CD8-positive, alpha-beta memory T cell (primary cell): Measurements from ENCODE around the gene AMIGO2. TPM values are rescaled to one million over a fixed set of nuclear protein-coding genes. Genes with fewer than 3 reads are reported as not detected.
"Not testable (repeated sequence)": the region's sequence is repeated elsewhere in the genome, so short reads cannot be mapped to it uniquely, and the experiment has no call there.

Experiments used
- CTCF ChIA-PET: fragments of 350-600 bp; sonication (Branson Sonifier 250); formaldehyde crosslinking; loops from one replicate; lab custom pipeline; 2021; ENCODE audit warnings: antibody characterized with exemption; lab: Charles Lee
- POLR2A ChIA-PET: fragments of 350-600 bp; sonication (Branson Sonifier 250); formaldehyde crosslinking; loops from one replicate; lab custom pipeline; 2021; ENCODE audit warnings: antibody characterized with exemption; lab: Charles Lee
- DNase-seq, 5 donors: peaks; one replicate each; pipeline versions ENCODE4 v3.0.0 to v3.0.0-alpha.2; 2020 to 2022; ENCODE audit warnings: mixed read lengths in 1 of 5
- H3K27ac ChIP-seq: one replicate; pipeline ENCODE4 v1.7.0; 2013; ENCODE audit warnings: low read depth, mild to moderate bottlenecking, low read length, moderate library complexity
- H3K27me3 ChIP-seq: 2 replicates; pipeline ENCODE4 v1.7.0; 2013; ENCODE audit warnings: low read length, mild to moderate bottlenecking; ENCODE audit not compliant: insufficient read depth, poor library complexity, severe bottlenecking
- H3K36me3 ChIP-seq: 2 replicates; pipeline ENCODE4 v1.7.0; 2013; ENCODE audit warnings: mild to moderate bottlenecking, low read length, moderate library complexity; ENCODE audit not compliant: insufficient read depth
- H3K4me1 ChIP-seq: 2 replicates; pipeline ENCODE4 v1.7.0; 2013; ENCODE audit warnings: mild to moderate bottlenecking, low read length, moderate library complexity; ENCODE audit not compliant: insufficient read depth
- H3K4me3 ChIP-seq: 2 replicates; pipeline ENCODE4 v1.7.0; 2013; ENCODE audit warnings: mild to moderate bottlenecking, low read length
- H3K9me3 ChIP-seq: 2 replicates; pipeline ENCODE4 v1.7.0; 2013; ENCODE audit warnings: mild to moderate bottlenecking, low read length
- H3K27ac Mint-ChIP-seq, 8 donors: one replicate each; pipeline ENCODE4 v1.8.0; 2020 to 2021; ENCODE audit warnings: mixed read lengths in 8 of 8, mild to moderate bottlenecking in 6 of 8, inconsistent platforms in 3 of 8, moderate library complexity in 3 of 8
- H3K27me3 Mint-ChIP-seq, 2 donors: one replicate each; pipeline ENCODE4 v1.8.0; 2020 to 2021; ENCODE audit warnings: mixed read lengths in 2 of 2, mild to moderate bottlenecking in 1 of 2, moderate library complexity in 1 of 2
- H3K36me3 Mint-ChIP-seq, 3 donors: one replicate each; pipeline ENCODE4 v1.8.0; 2020 to 2021; ENCODE audit warnings: mixed read lengths in 3 of 3, inconsistent platforms in 1 of 3, mild to moderate bottlenecking in 1 of 3
- H3K4me1 Mint-ChIP-seq, 3 donors: one replicate each; pipeline ENCODE4 v1.8.0; 2020 to 2021; ENCODE audit warnings: mixed read lengths in 3 of 3, inconsistent platforms in 1 of 3, mild to moderate bottlenecking in 1 of 3
- H3K4me3 Mint-ChIP-seq, 7 donors: one replicate each; pipeline ENCODE4 v1.8.0; 2020 to 2021; ENCODE audit warnings: mixed read lengths in 7 of 7, mild to moderate bottlenecking in 6 of 7, moderate library complexity in 4 of 7, inconsistent platforms in 2 of 7
- H3K9me3 Mint-ChIP-seq, 5 donors: one replicate each; pipeline ENCODE4 v1.8.0; 2020 to 2022; ENCODE audit warnings: mixed read lengths in 5 of 5, mild to moderate bottlenecking in 3 of 5, moderate library complexity in 2 of 5, inconsistent platforms in 1 of 5
- polyA plus RNA-seq: library from polyadenylated mRNA; unstranded; fragments of 300-500 nt; fragmentation: Illumina TruSeq; gene quantifications from one replicate; pipeline ENCODE4 v1.2.3, GENCODE V29; 2021
- total RNA-seq, 2 experiments: library from RNA; stranded (reverse); gene quantifications; one replicate each; pipeline ENCODE4 v1.2.3, GENCODE V29; 2021

Gene AMIGO2
- total and polyA plus RNA-seq, 3 experiments from 2014 or later, result 16.2 to 23.7 (median 16.6) TPM

DNA sequence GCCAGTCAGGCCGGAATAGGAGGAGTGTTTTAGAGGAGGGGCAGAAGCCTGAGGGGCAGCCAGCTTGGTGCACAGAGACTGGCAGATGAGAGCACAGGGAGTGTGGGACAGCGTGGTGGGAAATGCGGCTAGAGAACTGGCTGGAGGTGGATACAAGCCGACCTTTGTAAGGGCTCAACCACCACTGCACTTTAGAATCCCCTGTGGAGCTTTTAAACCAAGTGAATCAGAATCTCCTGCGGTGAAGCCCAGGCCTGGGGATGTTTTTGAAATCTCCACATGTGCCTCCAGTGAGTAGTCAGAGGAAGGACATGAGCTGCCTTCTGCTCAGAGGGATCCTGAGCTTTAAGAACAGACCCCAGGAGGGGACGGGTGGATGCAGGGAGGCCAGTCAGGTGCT, 11.2 kb downstream of the AMIGO2 start:
- Mint-ChIP-seq H3K4me3 (no peak overlapping the region), H3K9me3 (no peaks in the 10 kb centered on the region), H3K27ac (peak overlapping the region in 2 of 8 donors; percentile 1 to 10), H3K4me1 (peaks cover 0 to 4% (median 0%) of the 10 kb centered on the region in 3 donors), H3K36me3 (no peaks in the 10 kb centered on the region), H3K27me3 (no peaks in the 10 kb centered on the region)
- H3K9me3 ChIP-seq, result no peaks in the 10 kb centered on the region
- ChIA-PET CTCF (interaction anchor here (0.9 to 1.3 kb wide), 3 partner anchors 9 to 329 kb away, joined by 3 to 4 read pairs (median 3); no protein-coding TSS in a partner anchor), POLR2A (no interaction called here)
- H3K27ac ChIP-seq, result no peak overlapping the region
- no peaks in the 10 kb centered on the region for H3K4me1 ChIP-seq
- no peak overlapping the region for H3K4me3 ChIP-seq
- no peak for DNase-seq
- no peaks in the 10 kb centered on the region for H3K27me3 ChIP-seq
- H3K36me3 ChIP-seq, result no peaks in the 10 kb centered on the region

GRCh38 chr12:47067771-47068431, 11.9 kb downstream of the AMIGO2 start:
- H3K36me3 Mint-ChIP-seq, result peaks cover 0 to 5% (median 0%) of the 10 kb centered on the region in 3 donors
- H3K9me3 Mint-ChIP-seq, result no peaks in the 10 kb centered on the region
- no peaks in the 10 kb centered on the region for H3K9me3 ChIP-seq
- H3K27ac ChIP-seq, result no peak overlapping the region
- H3K4me1 Mint-ChIP-seq, result peaks cover 0 to 4% (median 0%) of the 10 kb centered on the region in 3 donors
- no peaks in the 10 kb centered on the region for H3K4me1 ChIP-seq
- DNase-seq, result no peak
- no peaks in the 10 kb centered on the region for H3K36me3 ChIP-seq
- CTCF ChIA-PET, result interaction anchor here (1.2 to 1.3 kb wide), 2 partner anchors 10 to 330 kb away, joined by 3 to 4 read pairs; no protein-coding TSS in a partner anchor
- no peak overlapping the region for H3K27ac Mint-ChIP-seq
- no peak overlapping the region for H3K4me3 ChIP-seq
- H3K27me3 Mint-ChIP-seq, result no peaks in the 10 kb centered on the region
- POLR2A ChIA-PET, result no interaction called here
- H3K4me3 Mint-ChIP-seq, result no peak overlapping the region
- no peaks in the 10 kb centered on the region for H3K27me3 ChIP-seq

DNA sequence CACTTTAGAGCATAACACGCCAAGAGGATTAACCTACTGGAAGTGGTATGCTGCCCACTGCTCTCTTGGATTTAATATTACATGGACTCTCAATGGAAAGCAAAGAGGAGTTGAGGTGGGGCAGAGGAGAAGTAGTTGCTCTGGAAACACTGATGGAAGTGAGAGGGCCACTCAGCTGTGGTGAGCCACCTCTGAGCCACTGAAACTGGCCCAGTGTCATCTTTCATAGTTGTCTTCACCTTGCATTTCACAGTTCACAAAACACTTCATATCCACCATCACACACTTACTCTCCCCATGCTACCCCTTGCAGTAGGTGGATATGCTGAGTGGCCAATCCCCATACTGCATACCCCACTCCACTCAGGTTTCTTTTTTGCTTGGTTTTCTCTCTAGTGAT, 12.6 kb downstream of the AMIGO2 start:
- peak overlapping the region in 1 of 8 donors; percentile 23 for H3K27ac Mint-ChIP-seq
- H3K9me3 ChIP-seq, result no peaks in the 10 kb centered on the region
- H3K27me3 ChIP-seq, result no peaks in the 10 kb centered on the region
- no peaks in the 10 kb centered on the region for H3K27me3 Mint-ChIP-seq
- H3K4me1 ChIP-seq, result no peaks in the 10 kb centered on the region
- no peak overlapping the region for H3K4me3 Mint-ChIP-seq
- peaks cover 0 to 4% (median 0%) of the 10 kb centered on the region in 3 donors for H3K4me1 Mint-ChIP-seq
- H3K9me3 Mint-ChIP-seq, result no peaks in the 10 kb centered on the region
- H3K36me3 ChIP-seq, result no peaks in the 10 kb centered on the region
- H3K27ac ChIP-seq, result no peak overlapping the region
- peaks cover 0 to 5% (median 0%) of the 10 kb centered on the region in 3 donors for H3K36me3 Mint-ChIP-seq
- no peak overlapping the region for H3K4me3 ChIP-seq
- POLR2A ChIA-PET, result no interaction called here
- DNase-seq, result no peak
- CTCF ChIA-PET, result interaction anchor here (1.2 kb wide), 1 partner anchor 330 kb away, joined by 3 read pairs; no protein-coding TSS in a partner anchor

DNA sequence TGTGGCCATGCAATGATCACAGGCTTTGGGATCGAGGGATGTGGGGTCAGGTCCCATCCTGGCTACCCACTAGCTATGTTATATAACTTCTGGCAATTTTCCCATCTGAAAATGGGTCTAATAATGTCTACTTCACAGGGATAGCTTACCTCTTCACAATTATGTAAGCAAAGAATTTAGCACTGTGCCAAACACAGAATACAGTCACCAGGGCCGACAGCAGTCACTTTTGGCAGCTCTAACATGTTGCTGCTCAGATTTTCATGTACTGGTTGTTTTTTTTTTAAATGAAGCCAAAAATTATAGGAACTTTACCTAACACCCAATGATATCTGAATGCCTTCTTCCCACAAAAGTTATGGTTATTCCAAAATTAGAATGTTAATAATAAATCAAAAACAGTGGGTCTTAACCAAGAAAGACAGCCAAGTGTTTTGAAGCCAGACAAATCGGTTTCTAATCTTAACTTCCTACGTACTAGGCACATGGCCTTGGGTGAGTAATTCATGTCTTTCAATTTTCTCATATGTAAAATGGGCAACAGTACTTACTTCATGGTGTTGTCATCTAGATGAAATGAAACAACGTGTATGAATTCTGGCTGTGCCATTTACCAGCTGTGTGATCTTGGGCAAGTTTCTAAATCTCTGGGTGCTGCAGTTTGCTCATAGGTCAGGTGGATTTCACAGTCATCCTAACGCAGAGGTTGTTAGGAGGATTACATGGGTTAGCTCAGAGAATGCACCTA, 13.3 kb downstream of the AMIGO2 start:
- no peak for DNase-seq
- Mint-ChIP-seq H3K4me3 (no peak overlapping the region), H3K4me1 (peaks cover 0 to 4% (median 0%) of the 10 kb centered on the region in 3 donors), H3K9me3 (no peaks in the 10 kb centered on the region), H3K36me3 (peaks cover 0 to 5% (median 0%) of the 10 kb centered on the region in 3 donors), H3K27me3 (no peaks in the 10 kb centered on the region), H3K27ac (no peak overlapping the region)
- Histone ChIP-seq H3K27ac (no peak overlapping the region), H3K9me3 (no peaks in the 10 kb centered on the region), H3K36me3 (no peaks in the 10 kb centered on the region), H3K4me3 (no peak overlapping the region), H3K4me1 (no peaks in the 10 kb centered on the region), H3K27me3 (no peaks in the 10 kb centered on the region)
- CTCF ChIA-PET, result interaction anchor here (0.8 kb wide), 1 partner anchor 331 kb away, joined by 3 read pairs; no protein-coding TSS in a partner anchor
- POLR2A ChIA-PET, result interaction anchor here (0.6 kb wide), 1 partner anchor 11 kb away, joined by 3 read pairs; no protein-coding TSS in a partner anchor

DNA sequence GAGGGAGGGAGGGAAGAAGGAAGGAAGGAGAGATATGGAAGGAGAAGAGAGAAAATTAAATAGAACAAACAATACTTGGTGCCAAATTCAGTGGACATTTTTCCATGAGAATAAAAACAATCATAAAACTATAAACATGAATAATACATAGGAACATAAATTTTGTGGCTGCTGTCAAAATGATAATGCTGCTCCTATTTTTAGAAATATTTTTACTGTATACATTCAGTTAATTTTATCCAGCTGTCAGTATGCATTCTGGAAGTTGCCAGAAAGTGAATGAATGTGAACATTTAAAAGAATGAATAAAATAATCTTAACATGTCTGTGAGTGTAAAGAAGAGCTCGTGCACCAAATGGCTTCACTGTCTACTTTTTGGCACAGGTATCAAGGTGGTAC, 14.2 kb downstream of the AMIGO2 start:
- Mint-ChIP-seq H3K4me3 (no peak overlapping the region), H3K4me1 (no peaks in the 10 kb centered on the region), H3K9me3 (peaks cover 0 to 4% (median 0%) of the 10 kb centered on the region in 5 donors), H3K27me3 (no peaks in the 10 kb centered on the region), H3K27ac (no peak overlapping the region), H3K36me3 (peaks cover 0 to 5% (median 0%) of the 10 kb centered on the region in 3 donors)
- H3K27me3 ChIP-seq, result no peaks in the 10 kb centered on the region
- no peak for DNase-seq
- H3K4me3 ChIP-seq, result no peak overlapping the region
- H3K9me3 ChIP-seq, result no peaks in the 10 kb centered on the region
- H3K27ac ChIP-seq, result no peak overlapping the region
- ChIA-PET CTCF (no interaction called here), POLR2A (interaction anchor here (0.6 kb wide), 1 partner anchor 12 kb away, joined by 3 read pairs; no protein-coding TSS in a partner anchor)
- no peaks in the 10 kb centered on the region for H3K36me3 ChIP-seq
- H3K4me1 ChIP-seq, result no peaks in the 10 kb centered on the region

- H3K9me3 ChIP-seq, DNase-seq, H3K4me3 Mint-ChIP-seq, H3K4me1 ChIP-seq, H3K27ac ChIP-seq, H3K4me3 ChIP-seq, H3K27ac Mint-ChIP-seq, CTCF ChIA-PET, POLR2A ChIA-PET, H3K36me3 ChIP-seq, H3K4me1 Mint-ChIP-seq, H3K27me3 ChIP-seq, H3K27me3 Mint-ChIP-seq: not testable (repeated sequence)
- peaks cover 0 to 12% (median 5%) of the 10 kb centered on the region in 5 donors for H3K9me3 Mint-ChIP-seq
- H3K36me3 Mint-ChIP-seq, result peaks cover 0 to 20% (median 0%) of the 10 kb centered on the region in 3 donors
These were observed 21.1 kb downstream of the AMIGO2 start for GRCh38 chr12:47058640-47059039.

GRCh38 chr12:47056944-47057343, 22.8 kb downstream of the AMIGO2 start:
- H3K27me3 Mint-ChIP-seq, result peaks cover 0 to 12% of the 10 kb centered on the region in 2 donors
- H3K27ac Mint-ChIP-seq, H3K9me3 ChIP-seq, H3K27me3 ChIP-seq, H3K4me1 ChIP-seq, H3K27ac ChIP-seq, H3K36me3 ChIP-seq, H3K4me3 Mint-ChIP-seq, DNase-seq, H3K4me3 ChIP-seq, POLR2A ChIA-PET, CTCF ChIA-PET, H3K4me1 Mint-ChIP-seq: not testable (repeated sequence)
- peaks cover 0 to 16% (median 0%) of the 10 kb centered on the region in 3 donors for H3K36me3 Mint-ChIP-seq
- H3K9me3 Mint-ChIP-seq, result peaks cover 5 to 21% (median 8%) of the 10 kb centered on the region in 5 donors

- H3K4me3 ChIP-seq, H3K36me3 ChIP-seq, H3K27ac Mint-ChIP-seq, POLR2A ChIA-PET, H3K27ac ChIP-seq, H3K4me1 Mint-ChIP-seq, DNase-seq, H3K27me3 ChIP-seq, H3K9me3 ChIP-seq, CTCF ChIA-PET, H3K4me1 ChIP-seq, H3K4me3 Mint-ChIP-seq: not testable (repeated sequence)
- peaks cover 0 to 24% (median 2%) of the 10 kb centered on the region in 3 donors for H3K36me3 Mint-ChIP-seq
- peaks cover 0 to 14% of the 10 kb centered on the region in 2 donors for H3K27me3 Mint-ChIP-seq
- peaks cover 13 to 27% (median 15%) of the 10 kb centered on the region in 5 donors for H3K9me3 Mint-ChIP-seq
These were observed 23.9 kb downstream of the AMIGO2 start for GRCh38 chr12:47055856-47056255.
